Left ventricle myocardium inferior (tissue), 1 donor: Measurements from ENCODE around the gene ASPHD1. TPM values are rescaled to one million over a fixed set of nuclear protein-coding genes. Genes with fewer than 3 reads are reported as not detected.
"Not testable (repeated sequence)": the region's sequence is repeated elsewhere in the genome, so short reads cannot be mapped to it uniquely, and the experiment has no call there.

Source experiments
- DNase-seq: peaks from one replicate; pipeline ENCODE4 v3.0.0-alpha.2; 2020
- H3K27ac ChIP-seq: fragments of 200-600 bp; replicated peaks from 2 replicates; pipeline ENCODE4 v1.8.0; 2021
- H3K27me3 ChIP-seq: fragments of 200-600 bp; 2 replicates; pipeline ENCODE4 v1.8.0; 2021; ENCODE audit warnings: low read depth
- H3K36me3 ChIP-seq: fragments of 200-600 bp; 2 replicates; pipeline ENCODE4 v1.8.0; 2021
- H3K4me1 ChIP-seq: fragments of 200-600 bp; 2 replicates; pipeline ENCODE4 v1.8.0; 2021
- H3K4me3 ChIP-seq: fragments of 200-600 bp; 2 replicates; pipeline ENCODE4 v1.8.0; 2021; ENCODE audit warnings: mild to moderate bottlenecking, moderate library complexity
- H3K9me3 ChIP-seq: fragments of 200-600 bp; replicated peaks from 2 replicates; pipeline ENCODE4 v1.8.0; 2021
- CTCF ChIP-seq: fragments of 200-600 bp; IDR thresholded peaks from 2 replicates; pipeline ENCODE4 v1.8.0; 2021; ENCODE audit warnings: antibody characterized with exemption, mild to moderate bottlenecking, borderline replicate concordance
- intact Hi-C: fragments of 100-400 bp; cut with micrococcal nuclease; formaldehyde crosslinking; loops from one replicate; pipeline ENCODE4 v1.11.0; 2022
- total RNA-seq: library from RNA; stranded (reverse); fragmentation: NEBNext Ultra II Directional; extraction: Animal tissue kit (Norgen Biotek cat#: 25700); gene quantifications from one replicate; pipeline ENCODE4 v1.2.1, GENCODE V29; 2021
- donor health status: DM: no; HTN: yes; CAD: no; lungs with severe emphysema.

The ASPHD1 gene
- total RNA-seq, 1 donor from 2014 or later = not detected

- DNase-seq = no peak
- Histone ChIP-seq H3K4me3 (peak overlapping the region; percentile 95), H3K36me3 (peaks cover 28% of the 10 kb centered on the region), H3K4me1 (peaks cover 31% of the 10 kb centered on the region), H3K9me3 (no peaks in the 10 kb centered on the region), H3K27me3 (no peaks in the 10 kb centered on the region), H3K27ac (peak overlapping the region; percentile 94)
- no peak for TF ChIP-seq CTCF
- intact Hi-C loops = no loop called here
Observed at GRCh38 chr16:29863669-29863984, 36.7 kb upstream of the ASPHD1 start.

GRCh38 chr16:29864205-29864604 is 36.1 kb upstream of the ASPHD1 start:
- no peak for DNase-seq
- H3K4me1 ChIP-seq = peaks cover 31% of the 10 kb centered on the region
- H3K4me3 ChIP-seq = no peak overlapping the region
- no peaks in the 10 kb centered on the region for H3K9me3 ChIP-seq
- no peak for TF ChIP-seq CTCF
- no peaks in the 10 kb centered on the region for H3K27me3 ChIP-seq
- no peak overlapping the region for H3K27ac ChIP-seq
- intact Hi-C loops = no loop called here
- peaks cover 22% of the 10 kb centered on the region for H3K36me3 ChIP-seq

- Histone ChIP-seq H3K27ac (no peak overlapping the region), H3K9me3 (no peaks in the 10 kb centered on the region), H3K36me3 (no peaks in the 10 kb centered on the region), H3K4me1 (peaks cover 4% of the 10 kb centered on the region), H3K4me3 (no peak overlapping the region), H3K27me3 (no peaks in the 10 kb centered on the region)
- no peak for DNase-seq
- intact Hi-C loops = no loop called here
- no peak for TF ChIP-seq CTCF
Observed at GRCh38 chr16:29868396-29869009, 31.8 kb upstream of the ASPHD1 start.

- H3K27me3 ChIP-seq, H3K4me1 ChIP-seq, H3K4me3 ChIP-seq, intact Hi-C loops, H3K36me3 ChIP-seq, H3K27ac ChIP-seq, DNase-seq, H3K9me3 ChIP-seq: not testable (repeated sequence)
Observed at GRCh38 chr16:29869067-29869466, 31.2 kb upstream of the ASPHD1 start.

GRCh38 chr16:29871822-29872546 is 28.3 kb upstream of the ASPHD1 start:
- no peak for DNase-seq
- H3K9me3 ChIP-seq = no peaks in the 10 kb centered on the region
- H3K36me3 ChIP-seq = no peaks in the 10 kb centered on the region
- peaks cover 25% of the 10 kb centered on the region for H3K27me3 ChIP-seq
- no peak overlapping the region for H3K27ac ChIP-seq
- H3K4me3 ChIP-seq = no peak overlapping the region
- intact Hi-C loops = no loop called here
- TF ChIP-seq CTCF = no peak
- H3K4me1 ChIP-seq = peaks cover 7% of the 10 kb centered on the region

- H3K4me3 ChIP-seq = no peak overlapping the region
- intact Hi-C loops = no loop called here
- H3K36me3 ChIP-seq = no peaks in the 10 kb centered on the region
- no peak overlapping the region for H3K27ac ChIP-seq
- no peak for TF ChIP-seq CTCF
- H3K27me3 ChIP-seq = peaks cover 38% of the 10 kb centered on the region
- no peak for DNase-seq
- peaks cover 10% of the 10 kb centered on the region for H3K4me1 ChIP-seq
- no peaks in the 10 kb centered on the region for H3K9me3 ChIP-seq
Observed at GRCh38 chr16:29873319-29873718, 27.0 kb upstream of the ASPHD1 start.
